Left lobe of liver (tissue), 2 donors: Measurements from ENCODE around the gene PIGN. TPM values are rescaled to one million over a fixed set of nuclear protein-coding genes. Genes with fewer than 3 reads are reported as not detected.
"Not testable (repeated sequence)": the region's sequence is repeated elsewhere in the genome, so short reads cannot be mapped to it uniquely, and the experiment has no call there.

ENCODE experiments used
- ATAC-seq: fragments of 200-7000 bp; cut with Tn5 transposase; one replicate; pipeline ENCODE4 v1.9.1; 2020; ENCODE audit warnings: mild to moderate bottlenecking, moderate library complexity
- DNase-seq: peaks from one replicate; pipeline ENCODE4 v3.0.0-alpha.2; 2020; ENCODE audit warnings: low spot score
- total RNA-seq: library from RNA; stranded (reverse); gene quantifications from one replicate; pipeline ENCODE4 v1.2.1, GENCODE V29; 2021
- donor health status: DM: no; HTN: no; CAD: no; lungs with moderate emphysema.
- donor health status: DM: no; HTN: yes; CAD: no.

The PIGN gene
- total RNA-seq, 1 donor from 2014 or later = 13.5 TPM

GRCh38 chr18:62179213-62179612, 7.6 kb downstream of the PIGN start:
- ATAC-seq (no peak), DNase-seq (no peak)

- no peak for ATAC-seq
- no peak for DNase-seq
Measured at GRCh38 chr18:62177271-62177670, 9.6 kb downstream of the PIGN start.

- no peak for DNase-seq
- no peak for ATAC-seq
Measured at GRCh38 chr18:62175521-62175920, 11.3 kb downstream of the PIGN start.

GRCh38 chr18:62172298-62172697, 14.6 kb downstream of the PIGN start:
- no peak for ATAC-seq

GRCh38 chr18:62170857-62171256, 16.0 kb downstream of the PIGN start:
- DNase-seq (no peak), ATAC-seq (no peak)

More at GRCh38 chr18:62172298-62172697, 14.6 kb downstream of the PIGN start:
- no peak for DNase-seq

- DNase-seq, ATAC-seq: not testable (repeated sequence)
Measured at GRCh38 chr18:62166524-62166923, 20.3 kb downstream of the PIGN start.

GRCh38 chr18:62165583-62165982, 21.3 kb downstream of the PIGN start:
- ATAC-seq = no peak
- DNase-seq = no peak

GRCh38 chr18:62164855-62165487, 21.9 kb downstream of the PIGN start:
- no peak for ATAC-seq
- DNase-seq = no peak

- DNase-seq = no peak
- ATAC-seq = no peak
Measured at GRCh38 chr18:62164310-62164709, 22.5 kb downstream of the PIGN start.

- no peak for DNase-seq
- no peak for ATAC-seq
Measured at GRCh38 chr18:62157843-62158242, 29.0 kb downstream of the PIGN start.

GRCh38 chr18:62152844-62153243, 34.0 kb downstream of the PIGN start:
- ATAC-seq = no peak

GRCh38 chr18:62151068-62151771, 35.6 kb downstream of the PIGN start:
- DNase-seq = no peak
- ATAC-seq = no peak

More at GRCh38 chr18:62152844-62153243, 34.0 kb downstream of the PIGN start:
- no peak for DNase-seq

GRCh38 chr18:62144338-62144737, 42.5 kb downstream of the PIGN start:
- ATAC-seq (no peak), DNase-seq (no peak)

GRCh38 chr18:62140259-62140658, 46.6 kb downstream of the PIGN start:
- DNase-seq = no peak
- no peak for ATAC-seq

- ATAC-seq (no peak), DNase-seq (no peak)
Measured at GRCh38 chr18:62138461-62139235, 48.2 kb downstream of the PIGN start.

- peak; percentile 54 for DNase-seq
- peak; percentile 97 for ATAC-seq
Measured at GRCh38 chr18:62131301-62131909, 55.5 kb downstream of the PIGN start.

GRCh38 chr18:62128157-62128556, 58.7 kb downstream of the PIGN start:
- no peak for DNase-seq
- no peak for ATAC-seq

- ATAC-seq (no peak), DNase-seq (no peak)
Measured at GRCh38 chr18:62126737-62127136, 60.1 kb downstream of the PIGN start.

GRCh38 chr18:62125702-62126101, 61.2 kb downstream of the PIGN start:
- ATAC-seq = no peak
- DNase-seq = no peak

- no peak for DNase-seq
- ATAC-seq = peak; percentile 49
Measured at GRCh38 chr18:62122330-62122729, 64.5 kb downstream of the PIGN start.

- DNase-seq (no peak), ATAC-seq (no peak)
Measured at GRCh38 chr18:62119884-62120283, 67.0 kb downstream of the PIGN start.
